ENCODE data around the gene HORMAD2.
"Not testable (repeated sequence)": the region's sequence is repeated elsewhere in the genome, so short reads cannot be mapped to it uniquely, and the experiment has no call there.

HORMAD2 gene

DNA sequence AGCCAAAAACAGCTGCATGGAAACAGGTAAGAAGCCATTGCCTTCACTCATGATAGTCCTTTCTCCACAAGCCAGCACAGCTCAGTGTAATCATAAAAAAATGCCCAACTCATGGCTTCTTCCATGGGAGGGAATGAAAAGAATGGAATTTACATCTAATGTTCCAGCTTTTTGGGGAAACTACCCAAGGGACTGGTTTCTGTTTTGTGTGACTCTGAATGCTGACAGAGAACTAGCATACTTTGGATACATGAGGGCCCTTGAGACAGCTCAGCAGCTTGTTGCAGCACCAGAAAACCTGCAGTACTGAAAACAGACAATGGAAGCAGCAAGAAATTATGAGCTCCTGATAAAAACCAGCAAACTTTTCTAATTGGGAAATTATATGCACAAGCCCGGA lies 24.2 kb upstream of the HORMAD2 start:
- DNase-seq (ENCODE audit: low read depth in 3 of 3, low spot score in 1 of 3) = no peak

DNA sequence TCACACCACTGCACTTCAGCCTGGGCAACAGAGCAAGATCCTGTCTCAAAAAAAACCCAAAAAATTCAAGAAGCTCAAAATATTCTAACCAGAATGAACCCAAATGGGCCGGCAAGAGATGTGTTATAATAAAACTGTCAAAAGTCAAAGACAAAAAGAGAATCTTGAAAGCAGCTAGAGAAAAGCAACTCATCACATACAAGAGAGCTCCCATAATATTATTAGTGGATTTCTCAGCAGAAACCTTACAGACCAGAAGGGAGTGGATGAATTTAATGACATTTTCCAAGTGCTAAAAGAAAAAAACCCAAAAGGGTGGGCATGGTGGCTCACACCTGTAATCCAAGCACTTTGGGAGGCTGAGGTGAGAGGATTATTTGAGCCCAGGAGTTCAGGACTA lies 22.9 kb upstream of the HORMAD2 start:
- DNase-seq (ENCODE audit: low read depth in 3 of 3, low spot score in 1 of 3) = no peak

DNA sequence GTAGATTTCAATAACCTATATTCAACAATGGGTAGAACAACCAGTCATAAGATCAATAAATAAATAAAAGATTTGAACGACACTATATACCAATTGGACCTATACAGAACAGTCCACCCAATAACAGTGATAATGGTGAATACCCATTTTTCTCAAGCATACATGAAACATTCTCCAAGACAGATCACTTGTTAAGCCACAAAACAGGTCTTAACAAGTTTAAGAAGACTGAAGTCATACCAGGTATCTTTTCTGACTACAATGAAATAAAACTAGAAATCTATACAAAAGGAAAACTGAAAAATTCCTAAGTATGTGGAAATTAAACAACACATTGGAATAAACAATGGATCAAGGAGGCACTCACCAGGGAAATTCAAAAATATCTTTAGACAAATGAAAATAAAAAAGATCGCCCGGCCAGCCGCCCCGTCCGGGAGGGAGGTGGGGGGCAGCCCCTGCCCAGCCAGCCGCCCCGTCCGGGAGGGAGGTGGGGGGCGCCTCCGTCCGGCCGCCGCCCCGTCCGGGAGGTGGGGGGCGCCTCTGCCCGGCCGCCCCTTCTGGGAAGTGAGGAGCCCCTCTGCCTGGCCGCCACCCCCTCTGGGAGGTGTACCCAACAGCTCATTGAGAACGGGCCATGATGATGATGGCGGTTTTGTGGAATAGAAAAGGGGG lies 20.8 kb upstream of the HORMAD2 start:
- DNase-seq (ENCODE audit: low read depth in 3 of 3, low spot score in 1 of 3) = not testable (repeated sequence)

DNA sequence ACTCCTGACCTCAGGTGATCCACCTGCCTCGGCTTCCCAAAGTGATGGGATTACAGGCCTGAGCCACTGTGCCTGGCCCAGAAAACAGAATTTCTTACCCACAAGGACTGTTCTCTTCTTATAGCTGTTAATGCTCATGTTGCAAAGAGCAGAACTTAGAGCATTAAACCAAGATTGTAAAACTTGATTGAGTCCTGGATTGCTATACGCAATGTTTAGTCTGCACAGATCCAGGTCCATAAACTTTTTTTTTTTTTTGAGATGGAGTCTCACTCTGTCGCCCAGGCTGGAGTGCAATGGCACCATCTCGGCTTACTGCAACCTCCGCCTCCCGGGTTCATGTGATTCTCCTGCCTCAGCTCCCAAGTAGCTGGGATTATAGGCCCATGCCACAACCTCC lies 19.2 kb upstream of the HORMAD2 start:
- not testable (repeated sequence) for DNase-seq (ENCODE audit: low read depth in 3 of 3, low spot score in 1 of 3)

GRCh38 chr22:30062259-30062658 lies 18.0 kb upstream of the HORMAD2 start:
- DNase-seq (ENCODE audit: low read depth in 3 of 3, low spot score in 1 of 3) = no peak

DNA sequence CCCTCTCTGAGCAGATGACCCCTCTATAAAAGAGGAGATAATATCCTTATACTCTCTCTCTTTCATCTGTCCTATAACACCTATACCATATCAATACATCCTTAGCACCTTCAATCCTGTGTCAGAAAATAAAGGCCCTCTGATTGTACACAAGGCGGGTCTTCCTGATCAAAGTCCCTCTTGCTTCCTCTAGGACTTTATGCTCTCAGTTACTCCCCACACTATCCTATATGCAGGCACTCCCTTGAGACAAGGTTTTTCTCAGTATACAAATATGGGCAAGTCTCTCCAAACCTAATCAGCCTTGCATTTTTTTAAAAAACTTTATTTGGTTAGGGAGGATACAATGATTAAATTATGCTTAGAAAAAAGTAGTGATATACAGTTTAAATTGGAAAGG lies 17.3 kb upstream of the HORMAD2 start:
- DNase-seq (ENCODE audit: low read depth in 3 of 3, low spot score in 1 of 3) = no peak

GRCh38 chr22:30064172-30064571 lies 16.1 kb upstream of the HORMAD2 start:
- DNase-seq (ENCODE audit: low read depth in 3 of 3, low spot score in 1 of 3) = no peak

GRCh38 chr22:30073743-30074142 lies 6.5 kb upstream of the HORMAD2 start:
- no peak for DNase-seq (ENCODE audit: low read depth in 3 of 3, low spot score in 1 of 3)

- no peak for DNase-seq (ENCODE audit: low read depth in 3 of 3, low spot score in 1 of 3)
Observed at GRCh38 chr22:30074147-30074546, 6.1 kb upstream of the HORMAD2 start.

GRCh38 chr22:30074994-30075393 lies 5.3 kb upstream of the HORMAD2 start:
- DNase-seq (ENCODE audit: low read depth in 3 of 3, low spot score in 1 of 3) = no peak

DNA sequence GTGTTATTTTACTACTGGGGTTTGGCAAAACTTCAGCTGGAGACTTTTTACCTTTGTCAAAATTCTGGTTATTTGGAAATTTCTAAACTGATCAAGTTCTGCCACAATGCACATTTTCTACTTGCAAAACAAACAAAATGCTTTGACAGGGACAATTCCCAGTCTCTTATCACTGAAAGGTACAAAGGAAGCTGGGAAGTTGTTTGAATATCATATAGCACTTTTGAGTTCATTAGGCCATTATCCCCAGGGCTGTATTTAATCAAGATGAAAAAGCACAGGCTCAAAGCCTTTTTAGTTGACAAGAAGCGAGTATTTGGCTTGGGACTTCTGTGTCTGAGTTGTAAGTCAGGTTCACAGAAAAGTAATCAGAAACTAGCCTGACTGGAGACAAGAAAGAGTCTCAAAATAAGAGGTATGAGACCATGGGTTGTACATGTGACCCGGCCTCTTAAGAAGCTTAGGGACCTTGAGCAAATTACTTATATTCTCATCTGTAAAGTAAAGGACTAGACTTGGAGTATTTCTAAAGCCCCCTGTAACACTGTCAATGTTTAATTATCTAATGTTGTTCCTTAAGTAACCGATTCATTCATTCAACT lies 2.9 kb upstream of the HORMAD2 start:
- DNase-seq (ENCODE audit: low read depth in 3 of 3, low spot score in 1 of 3) = no peak

GRCh38 chr22:30078320-30079311 lies 1.6 kb upstream of the HORMAD2 start:
- no peak for DNase-seq (ENCODE audit: low read depth in 3 of 3, low spot score in 1 of 3)

- DNase-seq (ENCODE audit: low read depth in 3 of 3, low spot score in 1 of 3) = no peak
Observed at GRCh38 chr22:30080805-30081204, 541 bp downstream of the HORMAD2 start.

DNA sequence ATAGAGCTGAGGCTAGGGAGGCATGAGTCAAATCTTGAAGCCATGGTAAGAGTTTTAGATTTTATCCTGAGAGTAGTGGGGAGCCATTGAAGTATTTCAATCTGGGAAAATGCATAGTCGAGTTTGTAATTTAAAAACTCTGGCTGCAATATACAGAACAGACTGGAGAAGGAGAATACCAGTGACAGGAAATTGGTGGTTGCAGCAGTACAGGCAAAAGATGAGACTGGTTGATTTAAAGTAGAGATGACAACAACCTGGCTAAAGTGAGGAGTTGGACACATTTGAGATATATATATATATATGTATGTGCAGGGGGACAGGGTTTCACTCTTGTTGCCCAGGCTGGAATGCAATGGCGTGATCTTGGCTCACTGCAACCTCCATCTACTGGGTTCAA lies 6.2 kb downstream of the HORMAD2 start:
- no peak for DNase-seq (ENCODE audit: low read depth in 3 of 3, low spot score in 1 of 3)

DNA sequence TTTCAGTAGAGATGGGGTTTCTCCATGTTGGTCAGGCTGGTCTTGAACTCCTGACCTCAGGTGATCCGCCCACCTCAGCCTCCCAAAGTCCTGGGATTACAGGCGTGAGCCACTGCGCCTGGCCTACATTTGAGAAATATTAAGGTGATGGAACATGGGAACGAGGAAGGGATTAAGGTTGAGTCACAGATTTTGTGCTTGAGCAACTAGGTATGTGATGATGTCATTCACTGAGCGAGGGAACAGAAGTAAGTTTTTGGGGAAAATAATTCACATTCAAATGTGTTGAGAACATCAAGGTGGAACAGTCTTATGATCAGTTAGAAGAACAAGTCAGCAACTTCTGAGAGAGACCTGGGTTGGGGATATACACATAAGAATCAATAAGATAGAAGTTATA lies 6.8 kb downstream of the HORMAD2 start:
- DNase-seq (ENCODE audit: low read depth in 3 of 3, low spot score in 1 of 3) = not testable (repeated sequence)

DNA sequence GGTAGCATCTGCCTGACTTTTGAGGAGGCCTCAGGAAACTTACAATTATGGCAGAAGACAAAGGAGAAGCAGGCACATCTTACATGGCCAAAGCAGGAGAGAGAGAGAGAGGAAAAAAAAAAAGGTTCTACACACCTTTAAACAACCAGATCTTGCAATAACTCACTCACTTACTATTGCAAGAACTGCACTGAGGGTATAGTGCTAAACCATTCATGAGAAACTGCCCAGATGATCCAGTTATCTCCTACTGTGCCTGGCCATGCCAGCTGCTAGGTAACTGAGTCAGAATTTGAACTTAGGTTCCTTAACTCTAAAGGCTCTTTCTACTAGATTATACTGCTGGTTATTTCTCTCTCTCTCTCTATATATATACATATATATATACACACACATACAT lies 7.3 kb downstream of the HORMAD2 start:
- no peak for DNase-seq (ENCODE audit: low read depth in 3 of 3, low spot score in 1 of 3)

DNA sequence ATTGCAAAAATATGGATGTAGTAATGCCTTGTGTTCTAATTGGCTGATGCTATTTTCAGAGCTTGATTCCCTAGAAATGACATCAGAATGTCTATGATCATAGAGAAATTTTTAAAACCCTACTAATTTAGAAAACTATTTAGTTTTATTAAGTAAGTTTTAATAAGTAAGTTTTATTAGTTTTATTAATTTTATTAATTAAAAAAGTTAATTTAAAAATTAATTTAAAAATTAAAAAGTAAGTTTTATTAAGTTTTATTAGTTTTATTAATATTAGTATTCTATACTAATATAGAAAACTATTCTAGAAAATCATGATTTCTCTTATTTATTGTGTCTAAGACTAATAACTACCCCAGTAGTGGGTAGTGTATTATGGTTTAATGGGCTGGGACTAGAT lies 8.2 kb downstream of the HORMAD2 start:
- DNase-seq (ENCODE audit: low read depth in 3 of 3, low spot score in 1 of 3) = no peak

DNA sequence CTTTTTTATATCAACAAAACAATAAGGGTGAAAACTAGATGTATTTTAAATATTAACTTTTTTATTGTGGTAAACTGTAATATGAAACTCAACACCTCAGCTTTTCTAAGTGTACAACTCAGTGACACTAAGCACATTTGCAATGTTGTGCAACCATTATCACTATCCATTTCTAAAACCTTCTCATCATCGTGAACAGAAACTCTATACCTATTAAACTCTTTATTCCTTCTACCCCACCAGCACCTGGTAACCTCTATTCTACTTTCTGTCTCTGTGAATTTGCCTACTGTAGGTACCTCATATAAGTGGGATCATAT lies 9.4 kb downstream of the HORMAD2 start:
- DNase-seq (ENCODE audit: low read depth in 3 of 3, low spot score in 1 of 3) = no peak

DNA sequence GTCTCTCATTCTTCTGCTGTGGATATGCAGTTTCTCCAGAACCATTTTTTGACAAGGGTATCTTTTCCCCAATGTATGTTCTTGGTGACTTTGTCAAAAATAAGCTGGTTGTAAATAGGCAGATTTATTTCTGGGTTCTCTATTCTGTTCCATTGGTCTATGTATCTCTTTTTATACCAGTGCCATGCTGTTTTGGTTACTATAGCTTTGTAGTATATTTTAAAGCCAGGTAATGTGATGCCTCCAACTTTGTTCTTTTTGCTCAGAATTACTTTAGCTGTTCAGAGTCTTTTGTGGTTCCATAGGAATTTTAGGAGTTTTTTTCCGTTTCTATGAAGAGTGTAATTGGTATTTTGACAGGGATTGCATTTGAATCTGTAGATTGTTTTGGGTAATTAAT lies 12.4 kb downstream of the HORMAD2 start:
- no peak for DNase-seq (ENCODE audit: low read depth in 3 of 3, low spot score in 1 of 3)

DNA sequence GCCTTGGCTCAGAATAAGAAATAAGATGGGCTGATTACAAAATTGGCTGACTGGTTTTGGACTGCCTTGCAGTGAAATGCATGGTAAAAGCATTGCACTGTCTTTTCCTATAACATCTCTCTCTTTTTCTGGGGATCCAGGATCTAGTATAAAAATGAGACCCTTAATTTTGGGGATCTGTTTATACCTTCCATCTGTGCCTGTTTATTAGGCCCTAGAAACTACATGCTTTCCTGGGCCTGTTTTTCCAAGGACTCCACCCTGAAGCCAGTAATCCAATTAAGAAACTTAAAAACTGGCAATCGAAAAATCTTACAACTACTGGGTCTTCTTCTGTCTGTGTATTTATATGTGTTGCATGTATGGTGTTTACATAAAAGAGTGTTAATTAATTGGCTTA lies 14.5 kb downstream of the HORMAD2 start:
- no peak for DNase-seq (ENCODE audit: low read depth in 3 of 3, low spot score in 1 of 3)

DNA sequence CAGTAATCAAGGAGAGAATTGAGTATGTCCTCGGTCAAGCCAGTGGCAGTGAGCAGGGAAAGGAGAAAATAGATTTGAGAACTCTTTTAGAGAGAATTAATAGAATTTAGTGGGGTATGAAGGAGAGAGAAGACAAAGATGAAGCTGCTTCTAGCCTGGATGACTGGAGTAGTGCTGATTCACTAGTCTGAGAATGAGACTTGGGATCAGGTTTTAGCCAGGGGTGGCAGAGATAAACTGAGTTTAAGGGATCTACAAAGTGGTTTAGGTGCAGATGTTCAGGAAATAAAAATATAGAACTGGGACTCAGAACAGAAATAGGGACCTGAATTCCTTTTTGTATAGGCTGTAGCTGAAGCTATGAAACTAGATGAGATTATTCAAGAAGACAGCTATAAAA lies 17.6 kb downstream of the HORMAD2 start:
- no peak for DNase-seq (ENCODE audit: low read depth in 3 of 3, low spot score in 1 of 3)

DNA sequence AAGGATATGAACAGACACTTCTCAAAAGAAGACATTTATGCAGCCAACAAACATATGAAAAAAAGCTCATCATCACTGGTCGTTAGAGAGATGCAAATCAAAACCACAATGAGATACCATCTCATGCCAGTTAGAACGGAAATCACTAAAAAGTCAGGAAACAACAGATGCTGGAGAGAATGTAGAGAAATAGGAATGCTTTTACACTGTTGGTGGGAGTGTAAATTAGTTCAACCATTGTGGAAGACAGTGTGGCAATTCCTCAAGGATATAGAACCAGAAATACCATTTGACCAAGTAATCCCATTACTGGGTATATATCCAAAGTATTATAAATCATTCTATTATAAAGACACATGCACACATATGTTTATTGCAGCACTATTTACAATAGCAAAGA lies 20.5 kb downstream of the HORMAD2 start:
- DNase-seq (ENCODE audit: low read depth in 3 of 3, low spot score in 1 of 3) = not testable (repeated sequence)
